Karpas-422 (cell line): ENCODE results near the gene SF1. TPM values are rescaled to one million over a fixed set of nuclear protein-coding genes. Genes with fewer than 3 reads are reported as not detected.

Experiments
- DNase-seq: peaks from one replicate; pipeline ENCODE4 v3.0.0-alpha.2; 2015
- H2AFZ ChIP-seq: fragments of 200-600 bp; sonication (generic); 2 replicates; pipeline ENCODE4 v1.6.1; 2014; ENCODE audit warnings: antibody characterized with exemption, low read length, mixed read lengths
- H3K27ac ChIP-seq: fragments of 200-600 bp; sonication (generic); 2 replicates; pipeline ENCODE4 v1.5.1; 2014; ENCODE audit warnings: mild to moderate bottlenecking, low read length, moderate library complexity
- H3K27me3 ChIP-seq: fragments of 200-600 bp; sonication (generic); 2 replicates; pipeline ENCODE4 v1.6.1; 2014; ENCODE audit warnings: low read length, mixed read lengths
- H3K36me3 ChIP-seq: fragments of 200-600 bp; sonication (generic); 2 replicates; pipeline ENCODE4 v1.6.1; 2014; ENCODE audit warnings: low read length, mixed read lengths; ENCODE audit not compliant: insufficient read depth
- H3K4me1 ChIP-seq: fragments of 200-600 bp; sonication (generic); 2 replicates; pipeline ENCODE4 v1.6.1; 2014; ENCODE audit warnings: mild to moderate bottlenecking, low read length, mixed read lengths
- H3K4me2 ChIP-seq: fragments of 200-600 bp; sonication (generic); 2 replicates; pipeline ENCODE4 v1.6.1; 2014; ENCODE audit warnings: low read length, low read depth, mild to moderate bottlenecking; ENCODE audit not compliant: poor library complexity, severe bottlenecking
- H3K4me3 ChIP-seq: fragments of 200-600 bp; sonication (generic); 2 replicates; pipeline ENCODE4 v1.5.1; 2014; ENCODE audit warnings: mild to moderate bottlenecking, antibody characterized with exemption, low read length, mixed read lengths
- H3K79me2 ChIP-seq: fragments of 200-600 bp; sonication (generic); 2 replicates; pipeline ENCODE4 v1.6.1; 2014; ENCODE audit warnings: mild to moderate bottlenecking, low read length, mixed read lengths
- H3K9ac ChIP-seq: fragments of 200-600 bp; sonication (generic); 2 replicates; pipeline ENCODE4 v1.6.0; 2014; ENCODE audit warnings: low read length
- H3K9me2 ChIP-seq: fragments of 200-600 bp; sonication (generic), shearing (Covaris generic); replicated peaks from 2 replicates; pipeline ENCODE4 v1.6.0; 2014; ENCODE audit warnings: mild to moderate bottlenecking, low read length, moderate library complexity; ENCODE audit not compliant: insufficient read depth
- H3K9me3 ChIP-seq: fragments of 300-700, 200-600 bp; sonication (generic); 2 replicates; pipeline ENCODE4 v1.6.1; 2014; ENCODE audit warnings: low read length, mixed read lengths
- H4K20me1 ChIP-seq: fragments of 200-600 bp; sonication (generic); 2 replicates; pipeline ENCODE4 v1.6.1; 2014; ENCODE audit warnings: mild to moderate bottlenecking, antibody characterized with exemption, low read length, low read depth; ENCODE audit not compliant: insufficient read depth
- total RNA-seq: library from RNA; depleted of rRNA; stranded (reverse); fragments of >200 nt; shearing (Covaris generic); gene quantifications from 2 replicates; pipeline ENCODE4 v1.2.3, GENCODE V29; 2014; ENCODE audit warnings: low replicate concordance

The SF1 gene
- total RNA-seq, 1 experiment from 2014 or later, result 156 TPM

GRCh38 chr11:64796757-64797541, 18.6 kb upstream of the SF1 start:
- Histone ChIP-seq H3K36me3 (0 out of 2 replicates have a peak, but pooled peaks cover 7% of the 10 kb centered on the region), H3K9me2 (no peaks in the 10 kb centered on the region)

GRCh38 chr11:64796047-64796756, 17.9 kb upstream of the SF1 start:
- Histone ChIP-seq H3K4me2 (no peak overlapping the region), H3K79me2 (no peaks in the 10 kb centered on the region), H3K9me3 (no peaks in the 10 kb centered on the region), H3K4me1 (peaks cover 26% of the 10 kb centered on the region), H3K36me3 (0 out of 2 replicates have a peak, but pooled peaks cover 7% of the 10 kb centered on the region), H2AFZ (no peak overlapping the region), H3K9ac (no peak overlapping the region), H4K20me1 (no peaks in the 10 kb centered on the region), H3K27me3 (no peaks in the 10 kb centered on the region), H3K9me2 (no peaks in the 10 kb centered on the region), H3K27ac (no peak overlapping the region), H3K4me3 (no peak overlapping the region)
- DNase-seq, result no peak

More at GRCh38 chr11:64796757-64797541, 18.6 kb upstream of the SF1 start:
- no peak overlapping the region for H3K9ac ChIP-seq
- no peaks in the 10 kb centered on the region for H3K9me3 ChIP-seq
- no peaks in the 10 kb centered on the region for H3K27me3 ChIP-seq
- H3K4me3 ChIP-seq, result no peak overlapping the region
- no peaks in the 10 kb centered on the region for H4K20me1 ChIP-seq
- DNase-seq, result no peak
- peaks cover 34% of the 10 kb centered on the region for H3K4me1 ChIP-seq
- H3K4me2 ChIP-seq, result no peak overlapping the region
- no peak overlapping the region for H2AFZ ChIP-seq
- no peak overlapping the region for H3K27ac ChIP-seq
- H3K79me2 ChIP-seq, result no peaks in the 10 kb centered on the region

- Histone ChIP-seq H3K9me2 (no peaks in the 10 kb centered on the region), H3K79me2 (no peaks in the 10 kb centered on the region), H3K4me3 (no peak overlapping the region), H3K27me3 (no peaks in the 10 kb centered on the region), H3K9ac (no peak overlapping the region), H3K27ac (no peak overlapping the region), H4K20me1 (no peaks in the 10 kb centered on the region), H2AFZ (no peak overlapping the region), H3K9me3 (no peaks in the 10 kb centered on the region), H3K36me3 (0 out of 2 replicates have a peak, but pooled peaks cover 7% of the 10 kb centered on the region), H3K4me1 (peaks cover 9% of the 10 kb centered on the region), H3K4me2 (no peak overlapping the region)
- DNase-seq, result no peak
Measured at GRCh38 chr11:64794526-64794925, 16.2 kb upstream of the SF1 start.

- H3K36me3 ChIP-seq, result 0 out of 2 replicates have a peak, but pooled peaks cover 7% of the 10 kb centered on the region
- no peak overlapping the region for H3K9ac ChIP-seq
- H3K27me3 ChIP-seq, result no peaks in the 10 kb centered on the region
- no peak overlapping the region for H3K27ac ChIP-seq
- no peak overlapping the region for H3K4me3 ChIP-seq
- H4K20me1 ChIP-seq, result no peaks in the 10 kb centered on the region
- peaks cover 4% of the 10 kb centered on the region; the same call in 1 of the 2 replicates for H3K4me1 ChIP-seq
- no peak overlapping the region for H2AFZ ChIP-seq
- H3K79me2 ChIP-seq, result no peaks in the 10 kb centered on the region
- no peak overlapping the region for H3K4me2 ChIP-seq
- no peaks in the 10 kb centered on the region for H3K9me3 ChIP-seq
- H3K9me2 ChIP-seq, result no peaks in the 10 kb centered on the region
- DNase-seq, result no peak
Measured at GRCh38 chr11:64793271-64794160, 15.2 kb upstream of the SF1 start.

- DNase-seq, result no peak
- no peak overlapping the region for H3K27ac ChIP-seq
- no peak overlapping the region for H3K9ac ChIP-seq
- peaks cover 6% of the 10 kb centered on the region; the same call in 1 of the 2 replicates for H3K4me1 ChIP-seq
- H3K79me2 ChIP-seq, result no peaks in the 10 kb centered on the region
- H3K27me3 ChIP-seq, result no peaks in the 10 kb centered on the region
- H4K20me1 ChIP-seq, result no peaks in the 10 kb centered on the region
- H3K4me2 ChIP-seq, result no peak overlapping the region
- H3K4me3 ChIP-seq, result no peak overlapping the region
- no peaks in the 10 kb centered on the region for H3K9me3 ChIP-seq
- H3K9me2 ChIP-seq, result no peaks in the 10 kb centered on the region
- H2AFZ ChIP-seq, result no peak overlapping the region
- H3K36me3 ChIP-seq, result 0 out of 2 replicates have a peak, but pooled peaks cover 7% of the 10 kb centered on the region
Measured at GRCh38 chr11:64792482-64792881, 14.1 kb upstream of the SF1 start.

GRCh38 chr11:64791781-64792291, 13.5 kb upstream of the SF1 start:
- DNase-seq, result no peak
- Histone ChIP-seq H3K9ac (no peak overlapping the region), H3K36me3 (0 out of 2 replicates have a peak, but pooled peaks cover 4% of the 10 kb centered on the region), H3K9me2 (no peaks in the 10 kb centered on the region), H3K9me3 (no peaks in the 10 kb centered on the region), H3K4me1 (peaks cover 6% of the 10 kb centered on the region; the same call in 1 of the 2 replicates), H4K20me1 (no peaks in the 10 kb centered on the region), H3K27me3 (no peaks in the 10 kb centered on the region), H3K27ac (no peak overlapping the region), H3K4me3 (no peak overlapping the region), H3K4me2 (no peak overlapping the region), H3K79me2 (no peaks in the 10 kb centered on the region), H2AFZ (no peak overlapping the region)

- Histone ChIP-seq H3K9me3 (no peaks in the 10 kb centered on the region), H2AFZ (no peak overlapping the region), H3K4me3 (no peak overlapping the region), H3K9me2 (no peaks in the 10 kb centered on the region), H3K79me2 (no peaks in the 10 kb centered on the region), H3K4me1 (peaks cover 6% of the 10 kb centered on the region; the same call in 1 of the 2 replicates), H3K27ac (no peak overlapping the region), H3K9ac (no peak overlapping the region), H4K20me1 (no peaks in the 10 kb centered on the region), H3K27me3 (no peaks in the 10 kb centered on the region), H3K36me3 (no peaks in the 10 kb centered on the region), H3K4me2 (no peak overlapping the region)
- no peak for DNase-seq
Measured at GRCh38 chr11:64790205-64791095, 12.1 kb upstream of the SF1 start.
